Testis (tissue), 2 donors: ENCODE data around the gene CD164.

ENCODE experiments used
- CTCF ChIP-seq, 3 experiments: fragments of 450-650 bp in 2 of 3; fragments of 200-600 bp in 1 of 3; sonication (generic) in 1 of 3; IDR thresholded peaks; one replicate each; pipeline ENCODE4 v1.5.1; 2016 to 2019; ENCODE audit warnings: antibody characterized with exemption in 3 of 3, mild to moderate bottlenecking in 2 of 3, moderate library complexity in 1 of 3
- POLR2A ChIP-seq: fragments of 450-650 bp; IDR thresholded peaks from one replicate; pipeline ENCODE4 v1.6.1; 2017; ENCODE audit warnings: antibody characterized with exemption, mild to moderate bottlenecking, moderate library complexity

- no peak for TF ChIP-seq CTCF (IDR thresholded peaks at IDR 0.05)
- no peak for TF ChIP-seq POLR2A
Measured at GRCh38 chr6:109344226-109344625, 38.0 kb downstream of the CD164 start.
